Measurements from ENCODE around the gene ANKRD44. TPM values are rescaled to one million over a fixed set of nuclear protein-coding genes. Genes with fewer than 3 reads are reported as not detected.
A peak's percentile ranks its signal among the peaks of the same experiment; 100 is the strongest.

The ANKRD44 gene
- total and polyA plus RNA-seq, 2 experiments from 2014 or later = 2.9 to 4.9 TPM

- in situ Hi-C loops (cut with MboI) = no loop called here
- Histone ChIP-seq H3F3A (ENCODE audit: insufficient read depth) (peaks cover 11% of the 10 kb centered on the region; the same call in 1 of the 2 replicates), H3K9ac (no peak overlapping the region), H3K9me3 (ENCODE audit: low read depth) (no peaks in the 10 kb centered on the region), H3K4me3 (no peak overlapping the region), H3K4me1 (ENCODE audit: insufficient read depth) (peaks cover 16% of the 10 kb centered on the region), H3K4me2 (ENCODE audit: unreplicated experiment) (no peak overlapping the region), H3K79me2 (ENCODE audit: insufficient read depth) (no peaks in the 10 kb centered on the region), H2AFZ (no peak overlapping the region), H3K27me3 (replicated peaks; ENCODE audit: insufficient read depth) (no peaks in the 10 kb centered on the region), H3K27ac (no peak overlapping the region), H3K9me2 (ENCODE audit: insufficient read depth) (no peaks in the 10 kb centered on the region), H4K20me1 (ENCODE audit: insufficient read depth) (no peaks in the 10 kb centered on the region), H3K36me3 (ENCODE audit: low read depth) (no peaks in the 10 kb centered on the region)
- DNase-seq = no peak
- WGBS, 2 experiments (ENCODE audit: low coverage in 1 of 2, low lambda C conversion rate in 2 of 2, missing lambda C conversion rate in 2 of 2) = 86 to 87% methylated on average over 6 of the region's 6 CpGs
- TF ChIP-seq EZH2phosphoT487 (IDR thresholded peaks at IDR 0.05; ENCODE audit: insufficient read depth, low read depth) (no peak), EZH2 (IDR thresholded peaks at IDR 0.05; ENCODE audit: insufficient read depth, poor library complexity, severe bottlenecking) (no peak)
Measured at GRCh38 chr2:197184959-197185586, 125.5 kb downstream of the ANKRD44 start.

GRCh38 chr2:197183355-197183754, 127.2 kb downstream of the ANKRD44 start:
- Histone ChIP-seq H3K27ac (no peak overlapping the region), H4K20me1 (ENCODE audit: insufficient read depth) (no peaks in the 10 kb centered on the region), H3F3A (ENCODE audit: insufficient read depth) (peaks cover 11% of the 10 kb centered on the region; the same call in 1 of the 2 replicates), H3K4me1 (ENCODE audit: insufficient read depth) (peaks cover 23% of the 10 kb centered on the region), H3K4me2 (ENCODE audit: unreplicated experiment) (no peak overlapping the region), H3K9me2 (ENCODE audit: insufficient read depth) (no peaks in the 10 kb centered on the region), H3K9ac (no peak overlapping the region), H3K36me3 (ENCODE audit: low read depth) (no peaks in the 10 kb centered on the region), H2AFZ (no peak overlapping the region), H3K27me3 (replicated peaks; ENCODE audit: insufficient read depth) (no peaks in the 10 kb centered on the region), H3K9me3 (ENCODE audit: low read depth) (no peaks in the 10 kb centered on the region), H3K4me3 (no peak overlapping the region), H3K79me2 (ENCODE audit: insufficient read depth) (no peaks in the 10 kb centered on the region)
- peak; percentile 34 for DNase-seq
- TF ChIP-seq EZH2 (IDR thresholded peaks at IDR 0.05; ENCODE audit: insufficient read depth, poor library complexity, severe bottlenecking) = no peak
- no peak for TF ChIP-seq EZH2phosphoT487 (IDR thresholded peaks at IDR 0.05; ENCODE audit: insufficient read depth, low read depth)
- in situ Hi-C loops (cut with MboI) = no loop called here

- H3K79me2 ChIP-seq (ENCODE audit: insufficient read depth) = no peaks in the 10 kb centered on the region
- no peak for DNase-seq
- no peaks in the 10 kb centered on the region for H3K9me3 ChIP-seq (ENCODE audit: low read depth)
- in situ Hi-C loops (cut with MboI) = no loop called here
- WGBS, 2 experiments (ENCODE audit: low coverage in 1 of 2, low lambda C conversion rate in 2 of 2, missing lambda C conversion rate in 2 of 2) = 88 to 92% methylated on average over 1 of the region's 1 CpG
- no peak overlapping the region for H3K27ac ChIP-seq
- TF ChIP-seq EZH2phosphoT487 (IDR thresholded peaks at IDR 0.05; ENCODE audit: insufficient read depth, low read depth) (no peak), EZH2 (IDR thresholded peaks at IDR 0.05; ENCODE audit: insufficient read depth, poor library complexity, severe bottlenecking) (no peak)
- H3K4me2 ChIP-seq (ENCODE audit: unreplicated experiment) = no peak overlapping the region
- H3K9ac ChIP-seq = no peak overlapping the region
- H3K4me3 ChIP-seq = no peak overlapping the region
- H3F3A ChIP-seq (ENCODE audit: insufficient read depth) = peaks cover 11% of the 10 kb centered on the region; the same call in 1 of the 2 replicates
- H3K27me3 ChIP-seq (replicated peaks; ENCODE audit: insufficient read depth) = no peaks in the 10 kb centered on the region
- H2AFZ ChIP-seq = no peak overlapping the region
- H3K4me1 ChIP-seq (ENCODE audit: insufficient read depth) = peaks cover 23% of the 10 kb centered on the region
- H3K9me2 ChIP-seq (ENCODE audit: insufficient read depth) = no peaks in the 10 kb centered on the region
- H4K20me1 ChIP-seq (ENCODE audit: insufficient read depth) = no peaks in the 10 kb centered on the region
- no peaks in the 10 kb centered on the region for H3K36me3 ChIP-seq (ENCODE audit: low read depth)
Measured at GRCh38 chr2:197182668-197183067, 127.9 kb downstream of the ANKRD44 start.

- no peaks in the 10 kb centered on the region for H3K9me3 ChIP-seq (ENCODE audit: low read depth)
- peaks cover 11% of the 10 kb centered on the region; the same call in 1 of the 2 replicates for H3F3A ChIP-seq (ENCODE audit: insufficient read depth)
- H3K27me3 ChIP-seq (replicated peaks; ENCODE audit: insufficient read depth) = no peaks in the 10 kb centered on the region
- H3K27ac ChIP-seq = no peak overlapping the region
- H3K36me3 ChIP-seq (ENCODE audit: low read depth) = no peaks in the 10 kb centered on the region
- no peak overlapping the region for H2AFZ ChIP-seq
- in situ Hi-C loops (cut with MboI) = no loop called here
- TF ChIP-seq EZH2 (IDR thresholded peaks at IDR 0.05; ENCODE audit: insufficient read depth, poor library complexity, severe bottlenecking) (no peak), EZH2phosphoT487 (IDR thresholded peaks at IDR 0.05; ENCODE audit: insufficient read depth, low read depth) (no peak)
- no peak overlapping the region for H3K4me2 ChIP-seq (ENCODE audit: unreplicated experiment)
- H3K9me2 ChIP-seq (ENCODE audit: insufficient read depth) = no peaks in the 10 kb centered on the region
- DNase-seq = peak; percentile 56
- H4K20me1 ChIP-seq (ENCODE audit: insufficient read depth) = no peaks in the 10 kb centered on the region
- H3K4me3 ChIP-seq = no peak overlapping the region
- no peaks in the 10 kb centered on the region for H3K79me2 ChIP-seq (ENCODE audit: insufficient read depth)
- H3K4me1 ChIP-seq (ENCODE audit: insufficient read depth) = peaks cover 23% of the 10 kb centered on the region
- no peak overlapping the region for H3K9ac ChIP-seq
- 55 to 64% methylated on average over 5 of the region's 5 CpGs for WGBS, 2 experiments (ENCODE audit: low coverage in 1 of 2, low lambda C conversion rate in 2 of 2, missing lambda C conversion rate in 2 of 2)
Measured at GRCh38 chr2:197181491-197181890, 129.1 kb downstream of the ANKRD44 start.
